ENCODE data around the gene WNK2.

The WNK2 gene

DNA sequence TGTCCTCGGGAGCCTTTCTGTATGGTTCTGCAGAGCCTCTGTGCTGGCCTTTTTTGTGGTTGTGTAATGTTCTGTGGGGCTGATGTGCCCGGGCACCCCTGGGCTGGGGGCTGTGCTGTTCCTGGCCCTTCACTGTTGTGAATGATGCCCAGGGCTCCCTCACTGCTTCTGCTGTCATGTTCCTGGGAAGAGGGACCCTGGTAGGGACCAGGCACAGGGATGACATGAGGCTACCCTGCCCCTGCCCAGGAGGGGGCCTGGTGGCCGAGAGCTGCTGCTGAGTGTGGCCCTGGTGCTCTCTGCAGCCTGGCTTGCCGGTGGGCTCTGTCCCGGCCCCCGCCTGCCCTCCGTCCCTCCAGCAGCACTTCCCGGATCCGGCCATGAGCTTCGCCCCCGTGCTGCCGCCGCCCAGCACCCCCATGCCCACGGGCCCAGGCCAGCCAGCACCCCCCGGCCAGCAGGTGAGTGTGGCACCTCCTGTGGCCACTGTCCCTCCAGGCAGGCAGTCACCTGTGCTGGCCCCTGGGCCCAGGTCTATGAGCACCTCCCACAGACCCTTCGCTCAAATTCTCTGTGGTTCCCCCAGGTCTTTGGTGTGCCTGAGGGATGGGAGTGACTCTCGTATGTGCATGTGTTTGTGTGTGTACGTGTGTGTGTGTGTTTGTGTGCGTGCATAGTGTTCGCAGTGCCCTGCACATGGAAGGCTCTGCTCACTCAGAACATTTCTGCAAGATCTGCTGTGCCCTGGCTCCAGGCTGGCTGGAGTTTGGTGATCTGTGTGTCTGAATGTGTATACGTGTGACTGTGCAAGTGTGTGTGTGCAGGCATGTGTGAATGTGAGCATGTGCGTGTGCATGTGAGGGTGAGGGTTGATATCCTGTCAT lies 72.3 kb downstream of the WNK2 start:
- DNase-seq: no peak

DNA sequence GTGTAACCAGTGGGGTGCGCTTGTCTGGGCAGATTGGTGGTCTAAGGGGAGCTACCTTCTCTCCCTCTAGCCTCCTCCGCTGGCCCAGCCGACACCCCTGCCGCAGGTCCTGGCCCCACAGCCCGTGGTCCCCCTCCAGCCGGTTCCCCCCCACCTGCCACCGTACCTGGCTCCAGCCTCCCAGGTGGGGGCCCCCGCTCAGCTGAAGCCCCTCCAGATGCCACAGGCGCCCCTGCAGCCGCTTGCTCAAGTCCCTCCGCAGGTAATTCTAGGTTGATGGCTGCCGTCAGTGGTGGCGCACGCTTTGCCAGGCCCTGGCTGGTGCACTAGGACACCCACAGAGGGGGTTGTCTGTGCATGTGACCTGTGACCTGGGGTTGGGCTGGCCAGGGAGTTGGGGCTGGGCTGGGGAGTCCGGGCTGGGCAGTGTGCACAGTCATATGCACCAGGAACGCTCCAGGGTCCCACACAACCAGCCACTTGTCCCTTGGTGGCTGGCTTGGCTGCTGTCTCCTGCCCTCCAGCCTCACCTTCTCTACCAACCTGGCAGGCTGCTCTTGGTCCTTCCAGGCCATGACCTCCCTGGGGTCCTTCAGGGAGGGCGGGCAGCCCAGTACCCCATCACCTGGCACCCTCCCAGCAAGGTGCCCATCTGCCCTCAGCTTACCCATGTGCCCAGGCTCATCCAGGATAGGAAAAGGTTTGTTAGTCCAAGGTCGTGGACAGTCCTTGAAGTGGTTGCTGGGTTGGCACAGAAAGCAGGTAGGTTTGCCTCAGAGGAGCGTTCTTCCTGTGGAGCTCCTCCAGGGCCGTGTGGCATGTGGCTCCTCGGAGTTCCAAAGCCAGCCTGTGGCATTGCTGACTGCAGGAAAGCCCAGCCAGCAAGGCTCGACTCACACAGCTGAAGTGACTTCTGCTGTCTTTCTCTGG lies 73.2 kb downstream of the WNK2 start:
- DNase-seq: no peak

DNA sequence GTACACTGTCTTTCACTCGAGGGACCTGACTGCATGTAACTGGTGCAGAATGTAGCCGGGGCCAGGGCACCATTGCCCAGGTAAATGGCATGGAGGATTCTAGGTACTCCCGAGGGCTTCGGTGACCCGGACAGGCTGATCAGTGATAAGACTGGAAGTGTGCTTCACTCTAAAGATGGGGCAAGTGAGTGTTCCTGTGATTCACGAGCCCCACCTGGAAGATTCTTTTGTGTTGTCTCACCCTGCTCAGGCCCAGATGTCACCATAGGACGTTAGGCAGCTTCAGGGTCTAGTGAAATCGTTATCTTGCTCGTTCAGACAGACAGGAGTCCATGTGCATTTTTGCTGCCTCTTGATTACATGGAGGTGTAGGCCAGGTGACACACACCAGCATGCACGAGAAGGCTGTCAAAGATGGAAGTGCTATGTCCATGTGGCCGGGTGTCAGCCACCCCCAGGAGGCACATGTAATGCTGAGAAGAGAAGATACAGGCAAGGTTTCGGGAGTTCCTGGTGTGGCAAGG lies 73.9 kb downstream of the WNK2 start:
- no peak for DNase-seq

DNA sequence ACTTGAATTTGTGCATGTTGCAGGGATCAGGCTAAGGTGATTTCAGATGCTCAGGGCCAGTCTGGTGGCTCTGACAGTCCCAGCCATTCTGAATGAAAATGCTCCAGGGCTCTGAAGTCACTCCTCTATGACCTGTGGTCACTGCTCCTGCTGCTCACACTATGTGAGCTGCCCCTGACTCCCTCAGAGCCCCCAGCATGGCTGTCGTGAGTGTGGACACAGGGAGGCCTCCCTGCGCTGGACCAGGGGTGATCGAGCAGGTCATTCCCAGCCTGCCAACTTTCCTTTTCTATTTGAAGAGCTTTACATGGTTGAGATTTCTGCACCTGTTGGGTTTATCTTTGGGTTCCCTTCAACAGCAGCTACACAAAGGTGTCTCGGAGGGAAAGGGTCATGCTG lies 74.5 kb downstream of the WNK2 start:
- no peak for DNase-seq

DNA sequence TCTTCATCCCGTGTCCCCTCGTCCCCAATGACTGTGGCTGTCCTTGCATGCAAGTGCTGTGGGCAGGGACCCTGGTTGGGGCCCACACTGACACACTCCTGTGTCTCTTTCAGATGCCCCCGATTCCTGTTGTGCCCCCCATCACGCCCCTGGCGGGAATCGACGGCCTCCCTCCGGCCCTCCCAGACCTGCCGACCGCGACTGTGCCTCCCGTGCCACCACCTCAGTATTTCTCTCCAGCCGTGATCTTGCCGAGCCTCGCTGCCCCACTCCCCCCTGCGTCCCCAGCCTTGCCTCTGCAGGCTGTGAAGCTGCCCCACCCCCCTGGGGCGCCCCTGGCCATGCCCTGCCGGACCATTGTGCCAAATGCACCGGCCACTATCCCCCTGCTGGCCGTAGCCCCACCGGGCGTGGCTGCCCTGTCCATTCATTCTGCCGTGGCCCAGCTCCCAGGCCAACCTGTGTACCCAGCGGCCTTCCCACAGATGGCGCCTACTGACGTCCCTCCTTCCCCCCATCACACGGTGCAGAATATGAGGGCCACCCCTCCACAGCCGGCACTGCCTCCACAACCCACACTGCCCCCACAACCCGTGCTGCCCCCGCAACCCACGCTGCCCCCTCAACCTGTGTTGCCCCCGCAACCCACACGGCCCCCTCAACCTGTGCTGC lies 75.0 kb downstream of the WNK2 start:
- no peak for DNase-seq

DNA sequence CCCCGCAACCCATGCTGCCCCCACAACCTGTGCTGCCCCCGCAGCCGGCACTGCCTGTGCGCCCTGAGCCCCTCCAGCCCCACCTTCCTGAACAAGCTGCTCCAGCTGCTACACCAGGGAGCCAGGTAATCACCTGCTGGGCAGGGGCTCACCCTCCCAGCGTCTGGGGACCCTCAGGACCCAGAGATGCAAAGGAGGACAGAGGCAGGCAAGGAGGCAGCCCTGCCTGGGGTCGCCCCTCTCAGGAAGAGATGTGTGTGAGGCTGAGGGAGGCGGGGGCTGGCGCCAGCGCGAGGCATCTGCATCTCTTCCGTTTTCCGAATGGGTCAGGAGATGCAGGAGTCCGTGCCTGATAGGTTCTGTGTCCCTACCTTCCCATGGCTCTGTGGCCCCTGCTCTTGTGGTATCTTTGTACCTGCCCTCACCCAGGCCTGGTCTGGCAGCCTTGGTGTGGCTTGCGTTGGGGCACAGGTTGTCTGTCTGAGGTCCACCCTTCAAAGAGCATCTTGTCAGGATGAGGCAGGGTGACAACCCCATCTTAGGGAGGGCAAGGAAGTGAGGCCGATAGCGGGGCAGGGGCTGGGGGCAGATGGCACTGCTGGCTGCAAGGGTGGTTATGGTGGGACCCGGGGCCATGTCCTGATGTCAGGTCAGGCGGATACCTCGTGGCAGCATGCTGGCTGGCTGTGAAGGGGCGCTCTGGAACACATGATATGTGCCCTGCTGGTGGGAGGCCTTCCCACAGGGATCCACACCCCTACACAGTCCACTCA lies 75.7 kb downstream of the WNK2 start:
- no peak for DNase-seq

DNA sequence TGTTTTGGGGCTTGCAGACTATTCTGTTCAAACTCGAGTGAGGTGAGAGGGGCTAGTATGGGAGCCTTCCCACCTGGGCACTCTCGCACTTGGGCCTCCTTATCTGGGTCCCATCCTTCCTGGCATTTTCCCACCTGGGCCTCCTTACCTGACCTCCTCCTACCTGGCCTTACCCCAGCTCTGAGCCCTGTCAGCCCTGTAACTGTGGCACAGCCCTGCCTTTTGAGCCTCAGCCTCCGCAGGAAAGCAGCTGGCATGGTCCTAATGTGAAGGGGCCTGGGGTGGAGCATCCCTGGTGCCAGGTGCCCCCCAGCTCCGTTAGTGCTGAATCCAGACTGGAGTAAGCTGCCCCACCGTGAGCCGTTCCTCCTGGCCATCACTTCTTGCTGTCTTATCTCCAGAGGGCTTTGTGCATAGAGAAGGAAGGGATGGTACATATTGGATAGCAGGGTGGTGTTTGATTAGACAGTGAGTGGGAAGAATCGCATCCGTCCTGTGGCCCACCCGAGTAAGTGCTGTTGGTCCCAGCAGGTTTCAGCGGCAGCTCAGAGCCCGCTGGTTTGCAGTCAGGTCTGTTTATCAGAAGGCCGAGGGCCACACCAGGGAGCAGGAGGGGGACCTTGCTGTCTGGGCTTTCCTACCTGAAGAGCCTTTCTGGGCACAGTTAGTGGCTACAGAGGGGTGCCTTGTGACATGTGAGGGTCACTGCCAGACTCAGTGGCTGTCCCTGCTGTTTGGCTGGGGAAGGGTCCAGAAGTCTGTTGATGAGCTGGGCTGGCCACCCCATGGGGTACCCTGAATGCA lies 76.5 kb downstream of the WNK2 start:
- DNase-seq: no peak

DNA sequence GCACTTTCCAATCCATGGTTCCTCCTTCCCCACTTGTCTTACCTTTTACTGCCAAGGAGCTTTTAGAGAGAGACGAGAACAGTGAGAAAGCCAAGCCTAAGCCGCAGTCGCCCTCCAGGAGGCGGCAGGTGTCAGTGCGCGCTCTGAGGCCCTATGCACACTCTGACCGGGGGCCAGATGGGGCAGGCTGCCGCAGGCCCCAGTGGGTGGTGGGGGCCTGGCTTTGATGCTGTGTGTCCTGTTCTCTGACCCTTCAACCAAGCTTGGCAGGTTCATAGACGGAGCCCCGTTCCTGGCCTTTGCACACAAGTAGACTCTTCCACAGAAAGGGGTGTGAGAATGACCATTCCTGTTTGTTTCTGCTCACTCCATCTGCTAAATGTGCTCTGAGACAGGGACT lies 77.3 kb downstream of the WNK2 start:
- DNase-seq: no peak

DNA sequence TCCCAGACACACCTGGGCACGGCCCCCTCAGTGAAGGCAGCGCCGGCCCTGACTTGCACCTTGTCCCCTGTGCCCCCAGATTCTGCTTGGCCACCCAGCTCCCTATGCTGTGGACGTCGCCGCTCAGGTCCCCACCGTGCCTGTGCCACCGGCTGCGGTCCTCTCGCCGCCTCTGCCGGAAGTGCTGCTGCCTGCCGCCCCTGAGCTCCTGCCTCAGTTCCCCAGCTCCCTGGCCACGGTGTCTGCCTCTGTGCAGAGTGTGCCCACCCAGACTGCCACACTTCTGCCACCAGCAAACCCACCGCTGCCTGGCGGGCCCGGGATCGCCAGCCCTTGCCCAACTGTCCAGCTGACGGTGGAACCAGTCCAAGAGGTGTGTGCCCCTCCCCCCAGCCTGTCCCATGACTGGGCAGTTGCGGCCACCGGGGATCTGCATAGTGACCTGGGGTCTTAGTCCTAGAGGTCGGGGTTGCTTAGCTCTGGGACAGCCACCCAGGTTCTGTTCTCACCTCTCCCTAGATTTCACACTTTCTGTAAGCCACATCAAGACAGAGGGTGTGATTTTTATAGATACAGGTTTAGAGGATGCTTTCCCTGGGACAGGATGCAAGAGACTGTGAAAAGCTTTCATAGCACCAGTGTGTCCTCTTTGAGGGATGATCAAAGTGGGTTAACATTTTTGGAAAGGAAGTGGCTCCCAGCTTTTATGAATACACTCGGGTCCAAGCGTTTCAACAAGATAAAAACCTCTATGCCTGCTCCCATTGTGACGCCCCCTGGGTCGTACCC lies 78.0 kb downstream of the WNK2 start:
- DNase-seq: no peak

DNA sequence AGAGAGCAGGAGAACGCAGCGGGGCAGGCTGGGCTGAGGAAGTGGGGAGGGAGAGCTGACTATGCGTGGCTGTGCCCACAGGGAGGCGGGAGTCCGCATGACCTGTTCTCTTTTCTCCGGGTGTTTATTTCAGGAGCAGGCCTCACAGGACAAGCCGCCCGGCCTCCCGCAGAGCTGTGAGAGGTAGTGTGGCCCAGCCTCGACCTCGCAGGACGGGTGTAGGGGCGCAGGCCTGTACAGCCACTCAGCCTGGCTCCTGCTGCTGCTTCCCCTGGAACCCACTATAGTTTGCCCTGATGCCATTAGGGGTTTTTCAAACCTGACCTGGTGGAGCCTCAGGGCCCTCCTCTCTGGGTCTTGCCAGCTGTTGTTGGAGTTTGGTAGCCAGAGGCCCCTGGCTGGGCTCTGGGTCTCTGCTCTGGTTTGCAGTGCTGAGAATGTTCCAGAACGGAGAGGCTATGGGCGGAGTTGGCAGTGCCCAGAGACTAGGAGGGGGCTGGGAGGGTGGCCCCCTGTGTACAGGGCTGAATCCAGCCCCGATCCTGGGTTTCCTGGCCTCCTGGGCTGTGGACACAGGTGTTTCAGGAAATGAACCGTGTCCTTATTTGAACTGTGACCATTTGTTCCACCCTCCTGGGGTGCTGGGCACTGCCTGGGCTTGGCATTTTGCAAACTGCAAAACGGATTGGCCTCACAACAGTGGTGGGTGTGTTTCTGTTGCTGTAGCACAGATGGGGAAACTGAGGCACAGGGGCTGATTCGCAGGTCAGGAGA lies 78.8 kb downstream of the WNK2 start:
- no peak for DNase-seq

DNA sequence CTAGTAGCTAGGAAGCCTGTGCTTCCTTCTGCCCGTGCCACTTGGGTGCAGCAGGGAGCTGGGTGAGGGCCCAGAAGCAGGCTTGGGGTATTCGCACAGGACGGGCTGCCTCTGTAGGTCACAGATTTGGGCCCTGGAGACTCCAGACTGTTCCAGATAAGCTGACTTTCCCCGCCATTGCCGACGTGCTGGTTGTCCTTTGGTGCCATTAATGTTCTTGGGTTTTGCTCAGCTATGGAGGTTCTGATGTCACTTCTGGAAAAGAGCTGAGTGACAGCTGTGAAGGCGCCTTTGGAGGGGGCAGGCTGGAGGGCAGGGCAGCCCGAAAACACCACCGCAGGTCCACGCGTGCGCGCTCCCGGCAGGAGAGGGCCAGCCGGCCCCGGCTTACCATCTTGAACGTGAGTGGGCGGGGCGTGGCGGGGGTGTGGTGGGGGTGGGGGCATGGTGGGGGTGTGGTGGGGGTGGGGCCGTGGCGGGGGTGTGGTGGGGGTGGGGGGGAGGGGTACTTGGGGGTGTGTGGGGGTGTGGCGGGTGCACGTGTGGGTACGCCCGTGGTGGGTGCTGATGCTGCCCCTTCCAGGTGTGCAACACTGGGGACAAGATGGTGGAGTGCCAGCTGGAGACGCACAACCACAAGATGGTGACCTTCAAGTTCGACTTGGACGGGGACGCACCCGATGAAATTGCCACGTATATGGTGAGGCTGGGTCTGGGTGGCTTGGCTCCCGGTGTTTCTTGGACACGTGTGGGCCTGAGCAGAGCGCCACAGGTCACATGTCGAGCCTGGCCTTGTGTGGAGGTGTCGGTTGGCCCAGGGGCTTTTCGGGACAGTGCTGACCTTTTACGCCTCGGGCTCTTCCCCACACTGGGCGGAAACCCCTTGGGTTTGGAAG lies 79.6 kb downstream of the WNK2 start:
- no peak for DNase-seq

DNA sequence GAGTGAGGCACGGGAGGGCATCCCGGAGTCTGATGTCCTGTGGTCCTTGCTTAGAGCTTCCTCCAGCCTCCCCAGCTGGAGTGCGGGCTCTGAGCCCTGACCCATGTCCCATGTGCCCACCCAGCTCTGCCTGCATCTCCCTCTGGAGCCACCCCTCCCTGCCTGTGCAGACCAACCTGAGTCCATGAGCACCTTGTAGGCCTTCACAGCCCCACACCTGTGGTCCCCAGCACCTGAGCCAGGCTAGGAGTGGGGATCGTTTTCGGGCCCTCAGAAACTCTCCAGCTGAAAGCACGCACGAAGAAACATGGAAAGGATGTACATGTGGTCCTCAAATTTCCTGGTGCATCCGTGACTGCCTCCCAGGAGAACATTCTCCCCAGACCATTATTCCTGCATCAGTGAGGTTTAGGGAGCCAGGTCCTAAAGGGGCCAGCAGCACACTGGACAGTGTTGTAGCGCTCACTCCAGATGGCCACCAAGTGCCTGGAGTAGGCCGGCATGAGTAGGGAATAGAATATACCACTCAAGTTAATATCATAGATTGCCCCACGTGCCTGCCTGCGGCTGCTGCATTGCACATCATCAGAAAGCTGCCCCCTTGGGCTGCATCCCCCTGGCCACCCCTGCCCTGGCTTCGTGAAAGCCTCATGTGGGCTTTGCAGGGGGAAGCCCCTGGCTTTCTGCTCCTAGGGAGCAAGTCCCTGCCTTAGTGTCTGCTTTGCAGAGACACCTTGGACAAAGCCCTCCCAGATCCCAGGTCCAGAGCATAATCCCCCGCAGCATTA lies 80.6 kb downstream of the WNK2 start:
- no peak for DNase-seq

DNA sequence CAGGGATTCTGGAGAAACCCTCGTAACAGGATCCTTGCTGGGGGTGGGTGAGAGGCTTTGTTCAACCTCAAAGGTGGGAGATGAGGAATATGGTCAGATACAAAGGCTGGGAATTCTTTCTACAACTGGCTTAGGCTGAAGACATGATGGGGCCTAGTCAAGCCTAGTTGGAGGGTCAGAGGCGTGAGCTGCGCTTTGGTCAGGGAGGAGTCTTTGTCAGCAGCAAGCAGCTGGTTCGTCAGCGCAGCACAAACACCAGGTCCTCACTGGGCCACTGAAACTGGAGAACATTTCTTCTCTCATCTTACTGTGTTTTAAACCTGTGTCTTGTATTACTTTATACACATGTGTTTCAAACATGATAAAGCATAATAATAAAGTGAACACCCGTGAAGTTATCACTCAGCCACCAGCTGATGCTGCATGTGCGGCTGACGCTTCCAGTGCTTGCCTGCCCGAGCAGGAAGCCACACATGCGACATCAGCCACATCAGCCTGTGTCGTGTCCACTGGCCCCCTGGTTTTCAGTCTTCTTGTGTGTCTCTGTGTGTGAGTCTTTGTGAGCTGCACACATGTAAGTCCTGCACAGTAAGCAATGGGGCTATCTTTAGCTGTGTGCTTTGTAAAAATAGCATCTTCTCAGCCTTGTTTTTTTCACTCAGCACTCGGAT lies 81.5 kb downstream of the WNK2 start:
- no peak for DNase-seq

DNA sequence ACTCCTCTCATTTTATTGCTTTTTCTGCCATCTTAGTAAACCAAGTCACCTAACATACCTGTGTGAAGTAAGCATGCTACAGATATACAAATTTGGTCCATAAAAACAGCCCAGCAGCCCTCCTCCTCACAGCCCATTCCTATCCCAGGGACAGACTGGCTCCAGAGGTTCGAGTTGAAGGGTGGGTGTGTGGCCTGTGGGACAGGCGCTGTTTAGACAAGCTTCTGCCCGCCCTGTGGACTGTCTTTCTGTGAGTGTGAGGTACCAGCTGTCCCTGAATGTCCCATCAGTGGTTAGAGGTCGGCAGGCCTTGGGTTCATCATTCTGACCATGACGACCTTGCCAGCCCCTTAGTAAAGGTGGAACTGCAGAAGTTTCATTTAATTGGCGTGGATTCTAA lies 82.0 kb downstream of the WNK2 start:
- no peak for DNase-seq

DNA sequence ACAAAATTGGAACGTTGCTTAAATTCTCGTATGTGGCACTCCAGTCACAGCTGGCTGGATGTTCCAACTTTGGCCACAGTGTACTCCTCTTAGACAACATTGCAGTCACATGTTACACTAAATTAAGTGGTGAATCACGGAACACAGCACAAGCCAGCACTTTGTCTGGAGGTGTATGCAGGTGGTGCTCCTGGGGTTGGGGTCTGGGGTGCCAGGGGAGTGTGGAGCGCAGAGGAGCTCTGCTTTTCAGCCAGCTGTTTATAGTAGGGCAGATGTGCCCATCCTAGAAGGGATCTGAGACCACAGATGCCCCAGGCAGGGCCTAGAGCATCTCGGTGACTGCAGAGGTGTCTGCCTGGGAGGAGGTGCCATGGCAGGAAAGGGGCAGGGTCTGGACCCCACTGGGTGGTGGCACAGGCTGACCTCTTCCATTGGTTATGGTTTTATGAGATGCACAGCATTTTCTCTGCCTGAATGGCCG lies 82.6 kb downstream of the WNK2 start:
- no peak for DNase-seq

DNA sequence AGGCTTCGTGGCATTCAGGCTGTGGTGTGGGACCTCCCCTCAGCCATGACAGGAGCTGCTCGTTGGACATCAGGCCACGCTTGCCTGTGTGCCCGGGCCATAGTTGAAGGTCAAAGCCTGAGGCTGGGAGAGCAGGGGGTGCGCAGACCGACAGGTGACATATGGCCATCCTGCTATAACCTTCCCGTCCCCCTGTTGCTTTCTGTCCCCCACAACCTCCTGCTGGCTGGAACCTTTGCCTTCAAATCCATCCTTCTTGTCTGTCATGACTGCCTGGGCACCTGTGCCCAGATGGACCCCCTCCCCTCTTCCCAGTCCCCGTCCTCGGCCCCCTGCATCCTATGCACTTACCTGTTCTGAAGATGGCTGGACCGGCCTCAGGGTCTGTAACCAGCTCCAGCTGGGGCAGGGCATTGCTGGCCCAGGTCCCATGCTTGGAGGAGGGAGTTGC lies 83.2 kb downstream of the WNK2 start:
- no peak for DNase-seq

Data from C1 segment of cervical spinal cord (tissue), 14 donors.